IPS-20b (cell line): ENCODE results near the gene PLCB4.

Experiments
- H3K27ac ChIP-seq: one replicate; pipeline ENCODE4 v1.5.1; 2013; ENCODE audit warnings: low read length
- H3K27me3 ChIP-seq: 2 replicates; pipeline ENCODE4 v1.6.1; 2013; ENCODE audit warnings: mild to moderate bottlenecking, low read length, inconsistent platforms; ENCODE audit not compliant: insufficient read depth
- H3K36me3 ChIP-seq: 2 replicates; pipeline ENCODE4 v1.6.1; 2013; ENCODE audit warnings: low read depth, mild to moderate bottlenecking, inconsistent platforms, low read length, moderate library complexity; ENCODE audit not compliant: insufficient read depth
- H3K4me1 ChIP-seq: 2 replicates; pipeline ENCODE4 v1.6.1; 2013; ENCODE audit warnings: mild to moderate bottlenecking, control low read depth, inconsistent platforms, low read length, moderate library complexity; ENCODE audit not compliant: insufficient read depth
- H3K4me3 ChIP-seq: 2 replicates; pipeline ENCODE4 v1.5.1; 2013; ENCODE audit warnings: mild to moderate bottlenecking, low read length, inconsistent platforms
- H3K9ac ChIP-seq: 2 replicates; pipeline ENCODE4 v1.6.1; 2013; ENCODE audit warnings: low read depth, mild to moderate bottlenecking, inconsistent platforms, low read length, moderate library complexity
- H3K9me3 ChIP-seq: 2 replicates; pipeline ENCODE4 v1.6.1; 2013; ENCODE audit warnings: mild to moderate bottlenecking, low read depth, low read length, inconsistent platforms; ENCODE audit not compliant: insufficient read depth

Gene PLCB4

GRCh38 chr20:9311132-9311531 lies 242.2 kb downstream of the PLCB4 start:
- Histone ChIP-seq H3K36me3 (no peaks in the 10 kb centered on the region), H3K27me3 (no peaks in the 10 kb centered on the region), H3K4me3 (no peak overlapping the region), H3K9ac (no peak overlapping the region; the same call in 1 of the 2 replicates), H3K4me1 (no peaks in the 10 kb centered on the region), H3K27ac (no peak overlapping the region), H3K9me3 (peaks cover 3% of the 10 kb centered on the region; the same call in 1 of the 2 replicates)

- H3K9me3 ChIP-seq: no peaks in the 10 kb centered on the region
- no peak overlapping the region for H3K27ac ChIP-seq
- no peaks in the 10 kb centered on the region for H3K4me1 ChIP-seq
- no peaks in the 10 kb centered on the region for H3K36me3 ChIP-seq
- no peak overlapping the region for H3K4me3 ChIP-seq
- no peak overlapping the region for H3K9ac ChIP-seq
- no peaks in the 10 kb centered on the region for H3K27me3 ChIP-seq
Observed at GRCh38 chr20:9319687-9320384, 250.9 kb downstream of the PLCB4 start.

GRCh38 chr20:9321007-9321406 lies 252.1 kb downstream of the PLCB4 start:
- Histone ChIP-seq H3K36me3 (no peaks in the 10 kb centered on the region), H3K4me1 (no peaks in the 10 kb centered on the region), H3K27ac (no peak overlapping the region), H3K9ac (no peak overlapping the region), H3K4me3 (no peak overlapping the region), H3K27me3 (no peaks in the 10 kb centered on the region), H3K9me3 (no peaks in the 10 kb centered on the region)

GRCh38 chr20:9322661-9323060 lies 253.8 kb downstream of the PLCB4 start:
- H3K36me3 ChIP-seq: no peaks in the 10 kb centered on the region
- no peaks in the 10 kb centered on the region for H3K9me3 ChIP-seq
- H3K9ac ChIP-seq: no peak overlapping the region
- no peak overlapping the region for H3K27ac ChIP-seq
- no peaks in the 10 kb centered on the region for H3K27me3 ChIP-seq
- no peak overlapping the region for H3K4me3 ChIP-seq
- H3K4me1 ChIP-seq: no peaks in the 10 kb centered on the region

- H3K4me1 ChIP-seq: peaks cover under 1% of the 10 kb centered on the region; the same call in 1 of the 2 replicates
- no peak overlapping the region for H3K27ac ChIP-seq
- H3K36me3 ChIP-seq: no peaks in the 10 kb centered on the region
- H3K27me3 ChIP-seq: no peaks in the 10 kb centered on the region
- no peak overlapping the region for H3K9ac ChIP-seq
- no peak overlapping the region for H3K4me3 ChIP-seq
- no peaks in the 10 kb centered on the region for H3K9me3 ChIP-seq
Observed at GRCh38 chr20:9323622-9324021, 254.7 kb downstream of the PLCB4 start.

GRCh38 chr20:9329355-9330101 lies 260.6 kb downstream of the PLCB4 start:
- no peak overlapping the region for H3K4me3 ChIP-seq
- H3K27me3 ChIP-seq: no peaks in the 10 kb centered on the region
- no peak overlapping the region for H3K27ac ChIP-seq
- no peaks in the 10 kb centered on the region for H3K9me3 ChIP-seq
- peaks cover 17% of the 10 kb centered on the region for H3K4me1 ChIP-seq
- H3K36me3 ChIP-seq: no peaks in the 10 kb centered on the region
- H3K9ac ChIP-seq: no peak overlapping the region

GRCh38 chr20:9330151-9330550 lies 261.3 kb downstream of the PLCB4 start:
- Histone ChIP-seq H3K4me3 (no peak overlapping the region), H3K9me3 (no peaks in the 10 kb centered on the region), H3K36me3 (no peaks in the 10 kb centered on the region), H3K27ac (no peak overlapping the region), H3K4me1 (peaks cover 17% of the 10 kb centered on the region), H3K27me3 (no peaks in the 10 kb centered on the region), H3K9ac (no peak overlapping the region)

GRCh38 chr20:9331707-9332435 lies 263.0 kb downstream of the PLCB4 start:
- no peaks in the 10 kb centered on the region for H3K36me3 ChIP-seq
- no peaks in the 10 kb centered on the region for H3K9me3 ChIP-seq
- no peaks in the 10 kb centered on the region for H3K27me3 ChIP-seq
- H3K4me1 ChIP-seq: peaks cover 17% of the 10 kb centered on the region
- H3K4me3 ChIP-seq: peak overlapping the region; percentile 10; the same call in 1 of the 2 replicates
- no peak overlapping the region for H3K27ac ChIP-seq
- peak overlapping the region; percentile 10; the same call in 1 of the 2 replicates for H3K9ac ChIP-seq

- no peak overlapping the region for H3K9ac ChIP-seq
- no peak overlapping the region for H3K4me3 ChIP-seq
- H3K36me3 ChIP-seq: no peaks in the 10 kb centered on the region
- H3K27me3 ChIP-seq: no peaks in the 10 kb centered on the region
- no peak overlapping the region for H3K27ac ChIP-seq
- no peaks in the 10 kb centered on the region for H3K9me3 ChIP-seq
- H3K4me1 ChIP-seq: peaks cover 17% of the 10 kb centered on the region
Observed at GRCh38 chr20:9332791-9333479, 264.0 kb downstream of the PLCB4 start.

- Histone ChIP-seq H3K9me3 (no peaks in the 10 kb centered on the region), H3K4me1 (peaks cover 11% of the 10 kb centered on the region), H3K27ac (no peak overlapping the region), H3K4me3 (no peak overlapping the region), H3K36me3 (no peaks in the 10 kb centered on the region), H3K9ac (no peak overlapping the region), H3K27me3 (no peaks in the 10 kb centered on the region)
Observed at GRCh38 chr20:9334866-9335265, 266.0 kb downstream of the PLCB4 start.

- H3K4me1 ChIP-seq: no peaks in the 10 kb centered on the region
Observed at GRCh38 chr20:9338101-9338500, 269.2 kb downstream of the PLCB4 start.

More at GRCh38 chr20:9338101-9338500, 269.2 kb downstream of the PLCB4 start:
- Histone ChIP-seq H3K9ac (no peak overlapping the region), H3K4me3 (no peak overlapping the region), H3K27ac (no peak overlapping the region), H3K9me3 (no peaks in the 10 kb centered on the region), H3K36me3 (no peaks in the 10 kb centered on the region), H3K27me3 (no peaks in the 10 kb centered on the region)
